Left cardiac atrium (tissue), 4 donors: ENCODE results near the gene ZNF398. TPM values are rescaled to one million over a fixed set of nuclear protein-coding genes. Genes with fewer than 3 reads are reported as not detected.

Source experiments
- ATAC-seq, 2 donors: fragments of 200-7000 bp; cut with Tn5 transposase; one replicate each; pipeline ENCODE4 v1.9.1; 2020; ENCODE audit warnings: mild to moderate bottlenecking in 2 of 2, moderate library complexity in 2 of 2
- DNase-seq: peaks from one replicate; pipeline ENCODE4 v3.0.0-alpha.2; 2020
- intact Hi-C, 2 donors: fragments of 100-400 bp; cut with DNase I; formaldehyde crosslinking; loops; one replicate each; pipeline versions ENCODE4 v1.14.1 to v1.15.1; 2022 to 2023
- total RNA-seq, 2 donors: library from RNA; stranded (reverse); fragmentation: NEBNext Ultra II Directional; extraction: Animal tissue kit (Norgen Biotek cat#: 25700); gene quantifications; one replicate each; pipeline ENCODE4 v1.2.1, GENCODE V29; 2021
- donor health status: DM: no; HTN: yes; CAD: no.
- donor health status: DM: no; HTN: yes; CAD: no; lungs with severe emphysema.
- donor health status: DM: yes; HTN: yes; CAD: no.
- donor health status: Dilated cardiomyopathy.

Gene ZNF398
- total RNA-seq, 2 donors from 2014 or later = 7.3 to 10.7 TPM

DNA sequence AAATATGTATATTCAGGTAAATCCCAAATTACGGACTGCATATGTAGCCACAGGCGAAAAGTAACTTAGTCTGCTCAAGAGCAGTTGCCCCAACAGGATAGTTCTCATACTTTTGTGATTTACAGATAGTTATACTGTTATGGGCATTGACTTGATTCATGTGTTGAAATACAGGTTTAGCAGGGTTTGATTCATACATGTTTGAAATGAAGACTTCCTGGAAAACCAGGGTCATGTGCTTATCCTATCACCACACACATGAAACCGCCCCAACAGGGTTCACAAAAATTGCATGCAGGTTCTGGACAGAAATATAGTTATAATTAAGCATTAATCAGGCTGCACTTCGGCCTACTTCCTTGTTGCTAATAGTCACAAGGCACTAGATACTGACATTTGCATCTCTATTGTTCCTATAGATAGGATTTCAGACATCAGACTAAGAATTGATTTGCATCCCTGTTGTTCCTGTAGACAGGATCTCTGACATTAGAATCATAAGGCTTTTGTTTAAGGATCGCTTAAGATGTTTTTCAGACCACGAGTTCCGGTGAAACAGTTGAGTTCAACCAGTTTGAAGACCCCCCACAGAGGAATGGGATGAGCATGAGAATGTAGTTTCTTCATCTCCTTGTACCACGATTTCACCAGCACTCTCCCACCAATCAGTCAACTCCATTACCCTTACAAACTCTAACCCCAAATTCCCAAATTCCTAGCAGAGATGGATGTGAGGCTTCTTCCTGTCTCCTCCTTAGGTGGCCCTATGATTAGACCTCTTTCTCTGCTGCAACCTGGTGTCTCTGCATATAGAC, 2.0 kb upstream of the ZNF398 start:
- intact Hi-C loops = no loop called here
- ATAC-seq (no peak), DNase-seq (no peak)

- intact Hi-C loops = loop anchor here in 1 of 2 donors (2.0 kb wide), 1 partner anchor 21 kb away; the partner anchor contains the start of gene ZNF425
- peak; percentile 67 for DNase-seq
Observed at GRCh38 chr7:149147752-149148653, 750 bp downstream of the ZNF398 start.

DNA sequence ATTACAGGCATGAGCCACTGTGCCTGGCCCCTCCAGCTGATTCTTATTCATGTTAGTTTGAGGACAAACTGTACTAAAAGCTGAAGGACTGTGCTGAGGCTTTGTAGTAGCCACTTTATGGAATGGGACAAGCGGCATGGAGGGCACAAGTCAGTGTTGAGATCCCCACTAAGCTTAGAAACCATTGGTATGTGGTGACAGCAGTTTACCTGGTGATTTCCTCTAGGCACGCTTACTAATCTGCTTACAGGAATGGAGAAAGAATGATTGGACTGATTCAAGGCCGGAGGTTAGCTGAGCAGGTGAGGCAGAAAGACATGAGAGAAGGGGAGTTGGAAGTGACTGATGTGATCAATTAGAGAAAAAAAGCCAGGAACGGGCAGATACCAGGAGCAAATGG, 3.7 kb downstream of the ZNF398 start:
- intact Hi-C loops = no loop called here
- DNase-seq (no peak), ATAC-seq (no peak)

More at GRCh38 chr7:149147752-149148653, 750 bp downstream of the ZNF398 start:
- ATAC-seq = peak; percentile 64 to 73

- intact Hi-C loops = no loop called here
- ATAC-seq = no peak
- DNase-seq = no peak
Observed at GRCh38 chr7:149153346-149153745, 6.1 kb downstream of the ZNF398 start.

GRCh38 chr7:149154056-149154455, 6.8 kb downstream of the ZNF398 start:
- DNase-seq = no peak
- ATAC-seq = no peak
- intact Hi-C loops = no loop called here

GRCh38 chr7:149156898-149157297, 9.6 kb downstream of the ZNF398 start:
- DNase-seq (no peak), ATAC-seq (no peak)
- intact Hi-C loops = no loop called here

DNA sequence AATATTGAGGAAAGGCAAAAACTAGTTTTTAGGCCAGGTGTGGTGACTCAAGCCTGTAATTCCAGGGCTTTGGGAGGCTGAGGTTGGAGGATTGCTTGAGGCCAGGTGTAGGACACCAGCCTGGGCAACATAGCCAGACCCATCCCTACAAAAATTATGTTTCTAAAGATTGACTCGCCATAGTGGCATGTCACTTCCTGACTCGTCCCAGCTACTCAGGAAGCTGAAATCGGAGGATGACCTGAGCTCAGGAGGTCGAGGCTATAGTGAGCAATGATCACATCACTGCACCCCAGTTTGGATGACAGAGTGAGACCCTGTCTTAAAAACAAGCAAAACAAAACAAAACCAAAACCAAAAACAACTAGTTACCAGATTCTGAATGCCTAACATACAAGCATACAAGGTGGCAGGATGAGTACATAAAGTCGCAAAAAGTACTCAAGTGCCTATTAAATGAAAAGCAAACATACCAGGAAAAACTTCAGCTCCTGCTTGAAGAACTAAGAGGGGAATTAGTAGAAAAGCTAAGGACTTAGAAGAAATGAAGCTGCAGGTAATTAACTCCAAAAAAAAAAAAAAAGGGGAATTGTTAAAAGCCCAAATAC, 14.1 kb downstream of the ZNF398 start:
- intact Hi-C loops = no loop called here
- DNase-seq (no peak), ATAC-seq (no peak)

GRCh38 chr7:149166142-149166541, 18.9 kb downstream of the ZNF398 start:
- ATAC-seq (peak in 1 of 2 donors; percentile 49), DNase-seq (no peak)
- intact Hi-C loops = no loop called here

DNA sequence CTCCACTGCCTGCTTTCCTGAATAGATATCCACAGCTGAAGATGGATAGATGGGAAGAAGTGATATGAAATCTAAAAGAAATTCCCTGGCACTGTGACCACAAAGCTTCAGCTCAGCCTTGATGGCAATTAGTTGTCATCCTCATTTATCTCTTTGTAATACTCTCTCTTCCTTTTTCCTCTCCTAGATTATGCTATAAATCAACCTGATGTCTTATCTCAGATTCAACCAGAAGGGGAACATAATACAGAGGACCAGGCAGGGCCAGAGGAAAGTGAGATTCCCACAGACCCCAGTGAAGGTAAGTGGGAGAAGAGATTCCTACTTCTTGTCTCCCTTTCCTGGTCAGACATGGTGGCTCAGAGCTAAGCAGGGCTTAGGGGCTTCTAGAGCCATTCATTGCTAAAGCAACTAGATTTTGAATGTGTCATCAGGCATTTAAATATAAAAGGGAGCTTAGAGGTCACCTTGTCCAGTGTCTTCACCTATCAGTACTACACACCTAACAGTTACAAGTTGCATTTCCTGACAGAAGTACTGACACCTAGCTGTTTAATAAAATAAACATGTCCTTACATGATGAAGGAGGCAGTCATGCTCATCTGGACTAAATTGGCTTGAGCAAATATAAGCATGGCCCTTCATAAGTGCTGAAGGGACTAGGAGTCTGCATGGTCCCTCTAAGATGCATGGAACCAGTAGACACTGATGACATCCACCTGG, 19.5 kb downstream of the ZNF398 start:
- intact Hi-C loops = no loop called here
- ATAC-seq (no peak), DNase-seq (no peak)

DNA sequence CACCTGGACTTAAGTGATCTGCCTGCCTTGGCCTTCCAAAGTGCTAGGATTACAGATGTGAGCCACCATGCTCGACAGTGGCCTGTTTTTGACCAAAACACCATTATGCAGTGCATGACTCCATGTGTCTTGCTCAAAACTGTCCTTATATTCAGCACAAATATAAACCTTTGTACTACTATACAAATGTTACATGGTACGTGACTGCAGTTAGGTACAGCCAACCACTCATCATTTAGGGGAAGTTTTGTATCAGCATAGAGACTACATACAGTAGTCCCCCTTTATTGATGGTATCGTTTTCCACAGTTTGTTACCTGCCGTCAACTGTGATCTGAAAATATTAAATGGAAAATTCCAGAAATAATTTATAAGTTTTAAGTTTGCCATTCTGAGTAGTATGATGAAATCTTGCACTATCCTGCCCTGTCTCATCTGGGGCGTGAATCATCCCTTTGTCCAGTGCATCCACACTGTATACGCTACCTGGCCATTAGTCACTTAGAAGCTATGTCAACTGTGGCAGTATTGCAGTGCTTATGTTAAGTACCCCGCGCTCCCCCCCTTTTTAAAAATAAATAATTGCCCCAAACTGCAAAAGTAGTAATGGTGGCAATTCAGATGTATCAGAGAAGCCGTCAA, 24.8 kb downstream of the ZNF398 start:
- ATAC-seq = no peak
- intact Hi-C loops = no loop called here
- DNase-seq = no peak

DNA sequence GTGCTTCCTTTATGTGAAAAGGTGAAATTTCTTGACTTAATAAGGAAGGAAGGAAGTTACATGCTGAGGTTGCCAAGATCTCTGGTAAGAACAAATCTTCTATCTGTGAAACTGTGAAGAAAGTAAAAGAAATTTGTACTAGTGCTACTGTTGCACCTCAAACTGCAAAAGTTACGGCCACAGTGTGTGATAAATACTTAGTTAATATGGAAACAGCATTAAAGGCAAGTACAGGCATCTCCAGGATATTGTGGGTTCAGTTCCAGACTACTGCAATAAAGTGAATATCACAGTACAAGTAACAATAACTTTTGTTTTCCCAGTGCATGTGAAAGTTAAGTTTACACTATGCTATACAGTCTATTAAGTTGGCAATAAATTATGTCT, 25.3 kb downstream of the ZNF398 start:
- intact Hi-C loops = no loop called here
- ATAC-seq = no peak
- DNase-seq = no peak

DNA sequence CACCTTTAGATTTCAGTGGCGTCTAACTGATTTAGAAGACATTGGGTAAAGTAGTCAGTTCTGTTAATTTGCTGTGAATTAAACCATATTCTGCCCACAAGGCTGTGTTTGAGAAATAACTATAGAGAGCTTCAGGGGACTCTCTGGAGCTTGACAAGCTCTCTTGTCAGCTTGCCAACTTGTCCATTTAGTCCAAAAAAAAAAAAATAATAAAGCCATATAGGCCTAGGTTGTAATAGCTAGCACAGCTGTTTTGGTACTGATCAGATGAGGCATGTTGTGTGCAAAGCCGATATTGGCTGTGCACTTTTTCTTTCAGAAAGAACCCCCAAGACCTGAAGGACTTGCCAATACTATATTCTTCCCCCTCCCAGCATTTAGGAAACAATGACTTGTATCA, 27.9 kb downstream of the ZNF398 start:
- intact Hi-C loops = no loop called here
- ATAC-seq (no peak), DNase-seq (no peak)

- no peak for ATAC-seq
- no peak for DNase-seq
- intact Hi-C loops = no loop called here
Observed at GRCh38 chr7:149179241-149179640, 32.0 kb downstream of the ZNF398 start.

DNA sequence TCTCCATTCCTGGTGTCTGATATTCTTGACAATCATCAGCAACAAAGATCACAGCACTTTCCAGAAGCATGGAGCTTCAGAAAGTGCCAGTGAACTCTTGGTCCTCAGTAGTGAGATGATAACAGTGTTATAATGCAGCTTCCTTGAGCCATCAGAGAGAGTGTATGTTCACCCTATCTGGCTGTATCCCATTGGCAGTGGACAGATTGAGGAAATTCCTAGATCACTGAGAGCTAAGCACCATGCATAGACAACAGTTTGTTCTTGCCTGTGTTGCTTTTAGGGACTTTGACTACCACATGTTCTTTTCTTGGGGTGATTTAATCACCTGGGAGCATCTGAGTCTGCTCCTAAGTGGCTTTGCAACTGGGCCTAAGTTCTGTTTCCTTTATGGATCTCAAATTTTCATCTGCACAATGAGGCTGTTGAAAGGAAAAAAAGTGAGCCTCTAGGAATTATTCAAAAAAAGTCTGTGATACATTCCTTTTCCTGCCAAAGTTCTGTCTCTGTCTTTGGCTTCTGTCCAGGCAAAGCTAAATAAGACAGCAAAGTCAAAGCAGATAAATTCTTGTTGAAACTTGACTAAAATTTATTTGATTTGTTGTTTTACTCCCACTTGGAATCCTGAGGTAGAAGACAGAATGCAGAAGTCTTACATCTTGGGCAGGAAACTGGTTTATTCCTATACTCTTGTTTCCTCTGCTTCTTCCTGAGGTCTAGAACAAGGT, 33.6 kb downstream of the ZNF398 start:
- no peak for DNase-seq
- ATAC-seq = peak in 1 of 2 donors; percentile 44
- intact Hi-C loops = no loop called here

GRCh38 chr7:149181450-149181790, 34.2 kb downstream of the ZNF398 start:
- intact Hi-C loops = no loop called here
- no peak for ATAC-seq
- no peak for DNase-seq

DNA sequence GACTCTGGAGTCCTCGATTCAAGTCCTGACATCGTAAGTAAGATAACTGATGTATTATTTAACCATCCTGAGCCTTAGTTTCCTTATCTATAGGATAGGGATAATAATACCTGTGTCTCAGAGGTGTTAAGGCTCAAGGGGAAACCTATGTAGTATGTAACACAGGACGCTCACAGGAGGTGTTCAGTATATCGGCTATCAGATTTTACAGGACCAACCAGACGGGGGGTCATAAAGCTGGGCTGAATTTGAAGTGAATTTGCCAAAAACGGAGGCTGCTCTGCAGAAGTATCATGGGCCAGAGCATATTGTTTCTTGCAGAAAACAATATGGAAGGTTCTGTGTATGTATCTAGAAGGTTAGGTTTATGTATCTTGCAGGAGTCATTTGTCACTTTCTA, 37.0 kb downstream of the ZNF398 start:
- DNase-seq = no peak
- ATAC-seq = no peak
- intact Hi-C loops = no loop called here

- DNase-seq (no peak), ATAC-seq (peak in 1 of 2 donors; percentile 39)
- intact Hi-C loops = no loop called here
Observed at GRCh38 chr7:149188213-149188612, 41.0 kb downstream of the ZNF398 start.

GRCh38 chr7:149188637-149189259, 41.5 kb downstream of the ZNF398 start:
- DNase-seq (peak; percentile 35), ATAC-seq (peak in 1 of 2 donors; percentile 27)
- intact Hi-C loops = no loop called here
